GM12874 (cell line): ENCODE results near the gene FOSB.

Experiments
- TF ChIP-seq, protein P1 (sequence below): IDR thresholded peaks from 2 replicates; pipeline ENCODE4 v1.5.1; 2011; ENCODE audit warnings: low read depth, mild to moderate bottlenecking, control low read depth, low read length, moderate library complexity; ENCODE audit not compliant: insufficient read depth

The FOSB gene

DNA sequence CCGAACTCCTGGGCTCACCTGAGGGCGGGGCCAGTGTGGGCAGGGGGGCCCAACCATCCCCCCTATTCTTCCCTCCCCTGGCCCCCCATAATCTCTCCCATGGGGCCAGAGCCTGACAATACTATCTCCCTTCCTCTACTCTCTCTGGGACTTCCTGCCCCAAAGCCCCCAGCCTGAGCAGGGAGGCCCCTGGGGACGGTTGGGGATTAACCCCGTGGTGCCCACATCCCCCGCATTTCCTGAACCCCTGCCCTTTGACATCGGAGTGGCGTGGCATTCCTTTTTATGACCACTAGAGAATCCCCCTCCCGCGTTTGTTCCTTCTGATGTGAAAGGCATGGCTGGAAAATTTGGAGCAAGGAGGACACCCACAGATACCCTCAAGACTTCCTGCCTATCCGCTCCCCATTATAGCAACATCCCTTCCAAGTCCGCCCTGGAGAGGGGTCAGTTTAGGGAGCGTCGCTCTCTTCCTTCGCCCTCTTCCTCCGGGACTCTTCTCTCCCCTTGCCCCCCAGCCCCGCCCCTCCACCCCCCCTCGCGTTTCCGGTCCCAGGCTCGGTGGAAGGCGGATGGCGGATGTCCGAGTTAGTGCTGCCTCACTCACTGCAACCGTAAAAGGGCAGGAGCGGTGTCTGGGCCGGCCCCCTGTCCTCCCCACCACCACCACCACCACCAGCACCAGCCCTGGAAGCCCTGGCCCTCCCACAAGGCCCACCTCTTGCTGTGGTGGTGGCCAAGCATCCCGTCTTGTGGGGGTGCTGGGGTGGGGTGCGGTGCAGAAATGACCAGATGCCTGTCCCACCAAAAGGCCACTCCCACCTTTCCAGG is 41.3 kb downstream of the FOSB start:
- TF ChIP-seq, protein P1, sequence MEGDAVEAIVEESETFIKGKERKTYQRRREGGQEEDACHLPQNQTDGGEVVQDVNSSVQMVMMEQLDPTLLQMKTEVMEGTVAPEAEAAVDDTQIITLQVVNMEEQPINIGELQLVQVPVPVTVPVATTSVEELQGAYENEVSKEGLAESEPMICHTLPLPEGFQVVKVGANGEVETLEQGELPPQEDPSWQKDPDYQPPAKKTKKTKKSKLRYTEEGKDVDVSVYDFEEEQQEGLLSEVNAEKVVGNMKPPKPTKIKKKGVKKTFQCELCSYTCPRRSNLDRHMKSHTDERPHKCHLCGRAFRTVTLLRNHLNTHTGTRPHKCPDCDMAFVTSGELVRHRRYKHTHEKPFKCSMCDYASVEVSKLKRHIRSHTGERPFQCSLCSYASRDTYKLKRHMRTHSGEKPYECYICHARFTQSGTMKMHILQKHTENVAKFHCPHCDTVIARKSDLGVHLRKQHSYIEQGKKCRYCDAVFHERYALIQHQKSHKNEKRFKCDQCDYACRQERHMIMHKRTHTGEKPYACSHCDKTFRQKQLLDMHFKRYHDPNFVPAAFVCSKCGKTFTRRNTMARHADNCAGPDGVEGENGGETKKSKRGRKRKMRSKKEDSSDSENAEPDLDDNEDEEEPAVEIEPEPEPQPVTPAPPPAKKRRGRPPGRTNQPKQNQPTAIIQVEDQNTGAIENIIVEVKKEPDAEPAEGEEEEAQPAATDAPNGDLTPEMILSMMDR, result peak; percentile 10; the same call in 1 of the 2 replicates

- TF ChIP-seq, protein P1, result no peak
Measured at GRCh38 chr19:45509692-45510015, 41.9 kb downstream of the FOSB start.

- TF ChIP-seq, protein P1, result no peak
Measured at GRCh38 chr19:45511074-45511473, 43.3 kb downstream of the FOSB start.

DNA sequence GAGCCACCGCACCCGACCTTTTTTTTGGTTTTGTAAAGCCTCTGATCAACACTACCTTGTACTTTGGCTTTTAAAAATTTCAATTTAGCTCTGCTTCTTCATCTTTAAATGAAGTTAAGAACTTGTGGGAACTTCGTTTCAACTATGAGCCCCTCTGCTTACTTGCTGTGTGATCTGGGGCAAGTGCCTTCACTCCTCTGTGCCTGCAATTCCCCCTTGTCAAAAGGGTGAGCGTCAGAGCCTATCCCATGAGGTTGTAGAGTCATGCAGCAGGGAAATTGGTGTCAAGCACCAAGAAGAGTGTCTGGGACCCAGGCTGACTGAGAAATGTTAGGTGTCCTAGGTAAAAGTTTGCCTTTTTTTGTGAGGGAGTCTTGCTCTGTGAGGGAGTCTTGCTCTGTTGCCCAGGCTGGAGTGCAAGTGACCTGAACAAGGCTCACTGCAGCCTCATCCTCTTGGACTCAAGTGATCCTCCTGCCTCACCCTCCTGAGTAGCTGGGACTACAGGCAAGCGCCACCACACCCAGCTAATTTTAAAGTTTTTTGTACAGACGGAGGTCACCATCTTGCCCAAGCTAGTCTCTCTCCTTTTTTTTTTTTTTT is 45.2 kb downstream of the FOSB start:
- TF ChIP-seq, protein P1, result no peak

DNA sequence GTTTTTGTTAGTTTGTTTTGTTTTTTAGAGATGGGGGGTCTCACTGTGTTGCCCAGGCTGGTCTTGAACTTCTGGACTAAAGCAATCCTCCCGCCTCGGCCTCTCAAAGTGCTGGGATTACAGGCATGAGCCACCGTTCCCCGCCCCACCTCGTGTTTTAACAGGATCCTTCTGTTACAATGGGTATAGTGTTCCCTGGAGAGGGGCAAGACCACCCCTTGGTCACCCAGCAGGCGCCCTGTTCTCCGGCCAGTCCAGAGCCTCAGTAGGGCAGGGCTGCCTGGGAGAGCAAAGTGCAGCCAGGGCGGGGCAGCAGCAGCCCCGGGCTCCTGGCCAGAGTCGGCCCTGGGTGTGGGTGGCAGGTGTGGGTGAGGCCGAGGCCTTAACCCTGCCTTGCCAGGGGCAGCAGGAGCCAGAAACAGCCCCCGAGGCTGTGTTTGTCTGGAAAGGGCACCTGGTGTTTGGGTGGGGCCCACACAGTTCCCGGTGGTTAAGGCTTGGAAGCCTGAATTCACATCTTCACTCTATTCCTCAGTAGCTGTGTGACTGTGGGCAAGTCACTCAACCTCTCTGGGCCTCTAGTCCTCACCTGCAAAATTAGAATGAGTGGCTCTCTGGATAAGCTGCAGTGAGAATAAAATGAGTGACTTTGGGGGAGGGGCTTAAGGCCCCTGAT is 46.7 kb downstream of the FOSB start:
- TF ChIP-seq, protein P1, result no peak

DNA sequence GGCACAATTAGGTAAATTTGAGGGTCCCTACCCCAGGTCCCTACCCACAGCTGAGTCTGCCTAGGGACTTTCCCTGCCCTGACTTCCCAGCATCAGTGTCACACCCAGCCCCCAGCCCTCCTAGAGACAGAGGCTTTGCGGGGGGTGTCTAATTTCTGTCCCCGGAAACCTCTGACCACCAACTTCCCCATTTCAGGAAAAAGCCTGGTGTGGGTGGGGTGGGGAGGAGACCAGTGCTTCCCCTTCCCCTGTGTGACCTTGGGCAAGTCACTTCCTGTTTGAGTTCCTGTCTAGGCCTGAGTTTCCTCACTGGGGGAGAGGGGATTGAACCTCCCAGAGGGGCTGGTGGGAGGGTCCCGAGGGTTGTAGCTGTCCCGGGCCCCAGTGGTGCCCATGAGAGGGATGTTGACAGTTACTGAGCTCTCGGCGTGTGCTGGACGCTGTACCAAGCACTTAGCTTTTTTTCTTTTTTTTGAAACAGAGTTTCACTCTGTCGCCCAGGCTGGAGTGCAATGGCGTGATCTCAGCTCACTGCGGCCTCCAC is 47.4 kb downstream of the FOSB start:
- TF ChIP-seq, protein P1, result no peak

DNA sequence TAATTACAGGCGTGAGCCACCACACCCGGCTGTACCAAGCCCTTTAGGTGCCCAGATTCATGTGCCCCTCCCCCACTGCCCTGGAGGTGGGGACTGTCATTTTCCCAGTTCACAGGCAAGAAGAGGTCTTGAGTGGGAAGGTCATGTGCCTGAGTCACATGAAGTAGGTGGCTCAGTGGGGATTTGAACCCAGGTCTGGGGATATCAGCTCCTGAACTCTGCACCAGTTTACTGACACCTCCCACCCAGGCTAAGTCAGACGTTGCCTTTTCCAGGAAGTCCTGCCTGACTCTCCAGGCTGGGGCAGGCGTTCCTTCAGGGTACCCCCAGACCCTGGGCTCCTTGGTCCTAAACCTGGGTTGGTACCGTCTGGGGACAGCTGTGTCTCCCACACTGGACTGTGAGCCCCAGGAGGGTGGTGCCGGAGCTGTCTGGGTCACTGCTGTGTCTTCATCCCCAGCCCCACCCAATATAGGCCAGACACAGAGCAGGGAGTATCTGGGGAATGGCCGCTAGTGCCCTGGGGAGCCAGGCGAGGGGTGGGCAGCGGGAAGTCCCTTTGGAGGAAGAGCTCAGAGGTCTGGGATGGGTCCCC is 48.1 kb downstream of the FOSB start:
- TF ChIP-seq, protein P1, result no peak
